Adrenal gland (tissue), 12 donors: ENCODE measurements around the gene TRAF2. TPM values are rescaled to one million over a fixed set of nuclear protein-coding genes. Genes with fewer than 3 reads are reported as not detected.
A peak's percentile ranks its signal among the peaks of the same experiment; 100 is the strongest.

Experiments used
- DNase-seq, 7 donors: peaks; one replicate each; pipeline ENCODE4 v3.0.0-alpha.2; 2019 to 2020
- H3K27ac ChIP-seq, 5 donors: fragments of 200-600 bp; sonication (generic) in 4 of 5; 1 replicate in 3 of 5; 2 replicates in 2 of 5; pipeline versions ENCODE4 v1.5.1 to v1.8.0; 2016 to 2020; ENCODE audit warnings: mild to moderate bottlenecking in 1 of 5
- H3K27me3 ChIP-seq: fragments of 200-600 bp; 2 replicates; pipeline ENCODE4 v1.8.0; 2021
- H3K36me3 ChIP-seq, 2 donors: fragments of 200-600 bp; replicated peaks in 1 of 2; 1 replicate in 1 of 2; 2 replicates in 1 of 2; pipeline versions ENCODE4 v1.5.1 to v1.8.0; 2018 to 2022
- H3K4me1 ChIP-seq, 2 donors: fragments of 200-600 bp; replicated peaks in 1 of 2; 1 replicate in 1 of 2; 2 replicates in 1 of 2; pipeline versions ENCODE4 v1.5.1 to v1.8.0; 2018 to 2021
- H3K4me3 ChIP-seq, 4 donors: fragments of 200-600 bp; sonication (generic) in 3 of 4; one replicate each; pipeline ENCODE4 v1.5.1; 2016 to 2018
- H3K9me3 ChIP-seq, 3 donors: fragments of 200-600 bp; sonication (generic) in 1 of 3; replicated peaks in 1 of 3; 1 replicate in 2 of 3; 2 replicates in 1 of 3; pipeline versions ENCODE4 v1.5.1 to v1.8.0; 2016 to 2021
- POLR2A ChIP-seq, 2 donors: fragments of 450-650 bp; IDR thresholded peaks; one replicate each; pipeline ENCODE4 v1.6.1; 2017; ENCODE audit warnings: antibody characterized with exemption in 2 of 2, mild to moderate bottlenecking in 2 of 2, moderate library complexity in 1 of 2
- WGBS, 4 donors: extraction: QIAGEN DNeasy Blood & Tissue Kit in 2 of 4; methylation state at CpG; one replicate each; pipeline versions ENCODE4 v1.1.5 to v1.1.7; 2013 to 2017; 5-methylcytosine and 5-hydroxymethylcytosine counted together
- intact Hi-C, 2 donors: fragments of 100-400 bp; cut with DNase I; formaldehyde crosslinking; loops; one replicate each; pipeline versions ENCODE4 v1.14.1 to v1.15.0; 2022 to 2023
- polyA plus RNA-seq, 3 donors: library from polyadenylated mRNA; stranded (reverse); fragments of 200-250 nt in 2 of 3; fragments of 350-450 nt in 1 of 3; fragmentation: Illumina TruSeq in 1 of 3; extraction: RNeasy Lipid Tissue Mini Kit (QIAGEN cat#74804) in 1 of 3; gene quantifications; one replicate each; pipeline ENCODE4 v1.2.3, GENCODE V29; 2013 to 2014
- total RNA-seq, 9 donors: library from RNA; depleted of rRNA in 4 of 9; stranded (reverse); fragments of >200 nt in 4 of 9; fragments of 120-200 nt in 1 of 9; fragmentation: NEBNext Ultra II Directional in 1 of 9; extraction: Animal tissue kit (Norgen Biotek cat#: 25700) in 1 of 9; gene quantifications; one replicate each; pipeline versions ENCODE4 v1.1.0 to v1.2.4, GENCODE V29; 2013 to 2023
- TF ChIP-seq, protein P1 (sequence below), 6 experiments: fragments of 450-650 bp in 4 of 6; fragments of 200-600 bp in 2 of 6; sonication (generic) in 1 of 6; IDR thresholded peaks; 1 replicate in 5 of 6; 2 replicates in 1 of 6; pipeline versions ENCODE4 v1.5.1 to v1.8.0; 2016 to 2021; ENCODE audit warnings: antibody characterized with exemption in 6 of 6, mild to moderate bottlenecking in 2 of 6, moderate library complexity in 1 of 6
- donor health status: healthy with polysubstance abuse.
- donor health status: Bipolar disorder and iron deficiency.
- donor health status: DM: yes; HTN: yes; CAD: no.
- donor health status: DM: no; HTN: no; CAD: no.
- donor health status: DM: no; HTN: no; CAD: no.
- donor health status: DM: yes; HTN: yes; CAD: no.

TRAF2 gene
- total and polyA plus RNA-seq, 12 donors, result 3.4 to 24.7 (median 10.6) TPM

DNA sequence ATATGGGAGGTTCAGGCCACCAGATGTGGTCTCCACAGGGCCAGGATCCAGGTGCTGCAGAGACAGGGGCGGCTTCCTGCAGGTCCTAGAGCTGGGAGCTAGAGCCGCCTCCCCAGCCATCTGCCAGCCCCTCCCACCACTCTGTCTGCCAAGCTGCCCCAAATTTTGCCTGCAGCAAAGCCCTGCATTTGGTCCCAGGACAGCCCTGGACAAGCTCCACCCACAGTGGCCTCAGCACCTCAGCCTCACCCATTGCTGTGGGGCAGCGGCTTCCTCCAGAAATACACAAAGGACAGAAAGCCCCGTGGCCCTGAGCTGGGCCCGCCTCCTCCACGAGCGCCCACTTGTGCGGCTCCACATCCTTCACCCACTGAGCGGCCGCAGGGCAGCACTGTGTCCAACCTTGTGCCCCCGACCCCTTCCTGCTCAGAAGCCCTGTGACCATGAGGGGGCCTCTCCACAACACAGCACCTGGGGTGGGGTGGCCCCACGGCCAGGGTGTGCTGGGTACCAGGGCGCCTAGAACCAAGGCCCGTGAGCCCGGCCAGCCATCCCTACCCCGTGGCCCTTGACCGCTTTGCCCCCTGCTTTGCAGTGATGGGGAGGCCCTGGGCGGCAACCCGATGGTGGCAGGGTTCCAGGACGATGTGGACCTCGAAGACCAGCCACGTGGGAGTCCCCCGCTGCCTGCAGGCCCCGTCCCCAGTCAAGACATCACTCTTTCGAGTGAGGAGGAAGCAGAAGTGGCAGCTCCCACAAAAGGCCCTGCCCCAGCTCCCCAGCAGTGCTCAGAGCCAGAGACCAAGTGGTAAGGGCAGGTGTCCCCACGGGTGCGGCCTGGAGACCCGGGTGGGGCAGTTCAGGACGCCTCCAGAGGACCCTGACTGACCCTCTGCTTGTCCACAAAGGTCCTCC is 47.7 kb upstream of the TRAF2 start:
- DNase-seq, result no peak
- TF ChIP-seq POLR2A (IDR thresholded peaks at IDR 0.05), result no peak
- TF ChIP-seq, protein P1, sequence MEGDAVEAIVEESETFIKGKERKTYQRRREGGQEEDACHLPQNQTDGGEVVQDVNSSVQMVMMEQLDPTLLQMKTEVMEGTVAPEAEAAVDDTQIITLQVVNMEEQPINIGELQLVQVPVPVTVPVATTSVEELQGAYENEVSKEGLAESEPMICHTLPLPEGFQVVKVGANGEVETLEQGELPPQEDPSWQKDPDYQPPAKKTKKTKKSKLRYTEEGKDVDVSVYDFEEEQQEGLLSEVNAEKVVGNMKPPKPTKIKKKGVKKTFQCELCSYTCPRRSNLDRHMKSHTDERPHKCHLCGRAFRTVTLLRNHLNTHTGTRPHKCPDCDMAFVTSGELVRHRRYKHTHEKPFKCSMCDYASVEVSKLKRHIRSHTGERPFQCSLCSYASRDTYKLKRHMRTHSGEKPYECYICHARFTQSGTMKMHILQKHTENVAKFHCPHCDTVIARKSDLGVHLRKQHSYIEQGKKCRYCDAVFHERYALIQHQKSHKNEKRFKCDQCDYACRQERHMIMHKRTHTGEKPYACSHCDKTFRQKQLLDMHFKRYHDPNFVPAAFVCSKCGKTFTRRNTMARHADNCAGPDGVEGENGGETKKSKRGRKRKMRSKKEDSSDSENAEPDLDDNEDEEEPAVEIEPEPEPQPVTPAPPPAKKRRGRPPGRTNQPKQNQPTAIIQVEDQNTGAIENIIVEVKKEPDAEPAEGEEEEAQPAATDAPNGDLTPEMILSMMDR (IDR thresholded peaks at IDR 0.05), result no peak
- H3K36me3 ChIP-seq, result peaks cover 0 to 14% of the 10 kb centered on the region in 2 donors
- no peaks in the 10 kb centered on the region for H3K9me3 ChIP-seq
- no peak overlapping the region for H3K4me3 ChIP-seq
- H3K27me3 ChIP-seq, result no peaks in the 10 kb centered on the region
- peaks cover 17 to 29% of the 10 kb centered on the region in 2 donors for H3K4me1 ChIP-seq
- no peak overlapping the region for H3K27ac ChIP-seq
- WGBS, 4 donors, result 87 to 93% (median 90%) methylated on average over 9 to 29 of the region's 29 CpGs
- intact Hi-C loops, result no loop called here

DNA sequence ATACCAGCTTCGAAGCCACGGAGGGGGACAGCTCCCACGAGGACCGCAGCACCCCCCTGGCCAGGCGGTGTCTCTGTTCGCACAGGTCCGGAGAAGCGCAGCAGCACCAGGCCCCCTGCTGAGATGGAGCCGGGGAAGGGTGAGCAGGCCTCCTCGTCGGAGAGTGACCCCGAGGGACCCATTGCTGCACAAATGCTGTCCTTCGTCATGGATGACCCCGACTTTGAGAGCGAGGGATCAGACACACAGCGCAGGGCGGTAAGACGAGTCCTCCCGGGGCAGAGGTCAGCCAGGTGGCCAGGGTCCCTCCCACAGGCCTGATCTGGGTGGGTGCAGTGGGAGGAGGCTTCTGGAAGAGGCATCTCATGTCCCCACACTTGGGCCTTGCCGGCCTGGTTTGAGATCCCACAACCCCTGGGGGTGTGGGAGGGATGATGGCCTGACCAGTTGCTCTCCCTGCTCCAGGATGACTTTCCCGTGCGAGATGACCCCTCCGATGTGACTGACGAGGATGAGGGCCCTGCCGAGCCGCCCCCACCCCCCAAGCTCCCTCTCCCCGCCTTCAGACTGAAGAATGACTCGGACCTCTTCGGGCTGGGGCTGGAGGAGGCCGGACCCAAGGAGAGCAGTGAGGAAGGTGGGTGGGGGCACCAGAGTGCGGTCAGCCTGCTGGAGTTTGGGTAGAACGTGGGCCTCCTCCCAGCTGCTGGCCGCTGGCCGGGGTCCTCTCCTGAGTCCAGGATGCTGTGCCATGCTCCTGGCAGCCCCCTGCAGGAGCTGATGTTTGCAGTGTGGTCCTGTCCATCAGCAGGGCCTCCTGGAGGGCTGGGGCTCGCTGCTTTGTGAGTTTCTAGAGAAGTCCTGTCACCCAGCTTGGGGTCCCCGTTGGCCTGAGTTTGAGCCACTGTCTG is 46.8 kb upstream of the TRAF2 start:
- no peaks in the 10 kb centered on the region for H3K27me3 ChIP-seq
- H3K4me1 ChIP-seq, result peaks cover 17 to 35% of the 10 kb centered on the region in 2 donors
- intact Hi-C loops, result loop anchor here (10.0 kb wide), 2 partner anchors 45 to 105 kb away; partner anchors contain the start of genes C8G (in 1 of the 2), CCDC183 (in 1 of the 2), FBXW5 (in 1 of the 2) and TMEM141 (in 1 of the 2)
- no peak overlapping the region for H3K27ac ChIP-seq
- TF ChIP-seq, protein P1 (IDR thresholded peaks at IDR 0.05), result no peak
- no peak for TF ChIP-seq POLR2A (IDR thresholded peaks at IDR 0.05)
- peaks cover 0 to 14% of the 10 kb centered on the region in 2 donors for H3K36me3 ChIP-seq
- 87 to 98% (median 92%) methylated on average over 13 to 36 of the region's 36 CpGs for WGBS, 4 donors
- no peak for DNase-seq
- no peak overlapping the region for H3K4me3 ChIP-seq
- H3K9me3 ChIP-seq, result no peaks in the 10 kb centered on the region

DNA sequence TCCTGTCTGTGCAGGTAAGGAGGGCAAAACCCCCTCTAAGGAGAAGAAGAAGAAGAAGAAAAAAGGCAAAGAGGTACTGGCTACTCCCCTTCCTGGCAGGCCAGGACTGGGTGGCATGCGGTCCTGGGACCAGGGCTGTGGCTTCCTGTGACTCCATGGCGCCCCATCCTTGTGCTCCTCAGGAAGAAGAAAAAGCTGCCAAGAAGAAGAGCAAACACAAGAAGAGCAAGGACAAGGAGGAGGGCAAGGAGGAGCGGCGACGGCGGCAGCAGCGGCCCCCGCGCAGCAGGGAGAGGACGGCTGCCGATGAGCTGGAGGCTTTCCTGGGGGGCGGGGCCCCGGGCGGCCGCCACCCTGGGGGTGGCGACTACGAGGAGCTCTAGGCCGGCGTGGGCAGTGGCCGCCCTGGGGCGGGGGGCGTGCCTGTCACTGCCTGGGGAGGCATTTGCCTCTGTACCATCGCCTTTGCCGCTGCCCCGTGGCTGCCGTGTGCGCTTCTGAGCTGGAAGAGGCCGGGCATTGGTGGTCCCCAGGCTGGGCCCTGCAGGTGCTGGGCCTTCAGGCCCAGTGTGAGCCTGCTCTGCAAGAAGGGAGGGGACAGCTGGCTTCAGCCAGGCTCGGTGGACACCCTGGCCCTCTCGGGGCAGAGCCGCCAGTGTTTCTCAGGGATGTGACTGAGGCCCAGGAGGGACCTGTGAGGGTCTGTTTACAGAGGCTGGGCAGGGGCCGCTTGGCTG is 46.0 kb upstream of the TRAF2 start:
- TF ChIP-seq, protein P1 (IDR thresholded peaks at IDR 0.05), result no peak
- TF ChIP-seq POLR2A (IDR thresholded peaks at IDR 0.05), result no peak
- H3K27ac ChIP-seq, result peak overlapping the region in 2 of 5 donors; percentile 34 to 88
- H3K4me1 ChIP-seq, result peaks cover 17 to 35% of the 10 kb centered on the region in 2 donors
- H3K9me3 ChIP-seq, result no peaks in the 10 kb centered on the region
- no peak for DNase-seq
- WGBS, 4 donors, result 71 to 83% (median 75%) methylated on average over 18 to 32 of the region's 32 CpGs
- H3K36me3 ChIP-seq, result peaks cover 0 to 14% of the 10 kb centered on the region in 2 donors
- H3K4me3 ChIP-seq, result no peak overlapping the region
- intact Hi-C loops, result loop anchor here (10.0 kb wide), 2 partner anchors 46 to 104 kb away; partner anchors contain the start of genes C8G (in 1 of the 2), CCDC183 (in 1 of the 2), FBXW5 (in 1 of the 2) and TMEM141 (in 1 of the 2)
- H3K27me3 ChIP-seq, result no peaks in the 10 kb centered on the region
